GM23338 (cell line): ENCODE measurements around the gene CACNA1A. TPM values are rescaled to one million over a fixed set of nuclear protein-coding genes. Genes with fewer than 3 reads are reported as not detected.

Experiments used
- ATAC-seq: fragments of 200-7000 bp; cut with Tn5 transposase; 3 replicates; pipeline ENCODE4 v1.9.1; 2020
- DNase-seq: peaks from one replicate; pipeline ENCODE4 v3.0.0-alpha.2; 2015; ENCODE audit warnings: low spot score
- H2AFZ ChIP-seq: fragments of 200-600 bp; sonication (generic); 2 replicates; pipeline ENCODE4 v1.8.0; 2016; ENCODE audit warnings: antibody characterized with exemption, mild to moderate bottlenecking, moderate library complexity
- H3F3A ChIP-seq: fragments of 200-600 bp; sonication (generic); replicated peaks from 2 replicates; pipeline ENCODE4 v1.8.0; 2017; ENCODE audit warnings: antibody characterized with exemption, mixed run types, low read depth
- H3K27ac ChIP-seq: fragments of 200-600 bp; sonication (generic); 2 replicates; pipeline ENCODE4 v1.6.1; 2016; ENCODE audit warnings: low read depth
- H3K27me3 ChIP-seq: fragments of 200-600 bp; sonication (generic); 2 replicates; pipeline ENCODE4 v1.8.0; 2016; ENCODE audit warnings: mild to moderate bottlenecking, mixed run types, moderate library complexity; ENCODE audit not compliant: insufficient read depth
- H3K36me3 ChIP-seq: fragments of 200-600 bp; sonication (generic); 2 replicates; pipeline ENCODE4 v1.8.0; 2016; ENCODE audit warnings: mild to moderate bottlenecking; ENCODE audit not compliant: insufficient read depth
- H3K4me1 ChIP-seq: fragments of 200-600 bp; sonication (generic); 2 replicates; pipeline ENCODE4 v1.8.0; 2016; ENCODE audit warnings: mild to moderate bottlenecking, moderate library complexity; ENCODE audit not compliant: insufficient read depth
- H3K4me2 ChIP-seq: fragments of 200-600 bp; sonication (generic); 2 replicates; pipeline ENCODE4 v1.7.1; 2017; ENCODE audit warnings: mixed run types
- H3K4me3 ChIP-seq: fragments of 200-600 bp; sonication (generic); 2 replicates; pipeline ENCODE4 v1.6.1; 2016; ENCODE audit warnings: mixed run types
- H3K79me2 ChIP-seq: fragments of 200-600 bp; sonication (generic); replicated peaks from 2 replicates; pipeline ENCODE4 v1.8.0; 2017; ENCODE audit warnings: mild to moderate bottlenecking; ENCODE audit not compliant: insufficient read depth
- H3K9me2 ChIP-seq: fragments of 200-600 bp; sonication (generic); 2 replicates; pipeline ENCODE4 v1.8.0; 2017; ENCODE audit not compliant: insufficient read depth
- H4K20me1 ChIP-seq: fragments of 200-600 bp; sonication (generic); replicated peaks from 2 replicates; pipeline ENCODE4 v1.8.0; 2017; ENCODE audit warnings: mild to moderate bottlenecking; ENCODE audit not compliant: insufficient read depth
- H3K27ac Mint-ChIP-seq: 2 replicates; pipeline ENCODE4 v1.8.0; 2020; ENCODE audit warnings: inconsistent platforms, mild to moderate bottlenecking, moderate library complexity, mixed read lengths
- H3K27me3 Mint-ChIP-seq: 3 replicates; pipeline ENCODE4 v1.8.0; 2022; ENCODE audit warnings: low read depth, mild to moderate bottlenecking, moderate library complexity, mixed read lengths, inconsistent platforms; ENCODE audit not compliant: insufficient read depth, poor library complexity
- H3K36me3 Mint-ChIP-seq: 3 replicates; pipeline ENCODE4 v1.8.0; 2021; ENCODE audit warnings: low read depth, mild to moderate bottlenecking, inconsistent platforms, moderate library complexity, mixed read lengths
- H3K4me1 Mint-ChIP-seq: 3 replicates; pipeline ENCODE4 v1.8.0; 2020; ENCODE audit warnings: mild to moderate bottlenecking, inconsistent platforms, mixed read lengths
- H3K4me3 Mint-ChIP-seq: 3 replicates; pipeline ENCODE4 v1.8.0; 2021; ENCODE audit warnings: moderate library complexity, mild to moderate bottlenecking, inconsistent platforms, mixed read lengths
- H3K9me3 Mint-ChIP-seq: 3 replicates; pipeline ENCODE4 v1.8.0; 2020; ENCODE audit warnings: moderate library complexity, mild to moderate bottlenecking, inconsistent platforms, mixed read lengths
- CREB1 ChIP-seq: fragments of 250-450 bp; sonication (Bioruptor Pico); IDR thresholded peaks from 2 replicates; pipeline ENCODE4 v1.5.0; 2020; ENCODE audit warnings: low read depth, mild to moderate bottlenecking, moderate library complexity
- EZH2 ChIP-seq: fragments of 200-600 bp; sonication (generic); IDR thresholded peaks from one replicate; pipeline ENCODE4 v1.8.0; 2017; ENCODE audit warnings: antibody characterized with exemption, mild to moderate bottlenecking, low read depth; ENCODE audit not compliant: unreplicated experiment
- EZH2phosphoT487 ChIP-seq: fragments of 200-600 bp; sonication (generic); IDR thresholded peaks from one replicate; pipeline ENCODE4 v1.8.1; 2018; ENCODE audit warnings: antibody characterized with exemption; ENCODE audit not compliant: unreplicated experiment
- JUNB ChIP-seq: IDR thresholded peaks from one replicate; pipeline ENCODE4 v1.6.1; 2016; ENCODE audit warnings: antibody characterized with exemption; ENCODE audit not compliant: unreplicated experiment
- NANOG ChIP-seq: IDR thresholded peaks from 2 replicates; pipeline ENCODE4 v1.6.1; 2016; ENCODE audit warnings: antibody characterized with exemption, borderline replicate concordance
- POLR2AphosphoS5 ChIP-seq: IDR thresholded peaks from 2 replicates; pipeline ENCODE4 v1.6.1; 2016; ENCODE audit warnings: antibody characterized with exemption, low read depth
- STAT1 ChIP-seq: IDR thresholded peaks from one replicate; pipeline ENCODE4 v1.6.1; 2016; ENCODE audit warnings: antibody characterized with exemption; ENCODE audit not compliant: unreplicated experiment
- ZNF114 ChIP-seq: fragments of 250-450 bp; sonication (Bioruptor Pico); IDR thresholded peaks from 2 replicates; pipeline ENCODE4 v1.5.0; 2020; ENCODE audit warnings: mild to moderate bottlenecking, moderate library complexity
- ZNF331 ChIP-seq: fragments of 250-450 bp; sonication (Bioruptor Pico); IDR thresholded peaks from 2 replicates; pipeline ENCODE4 v1.5.0; 2020; ENCODE audit warnings: low read depth, mild to moderate bottlenecking, moderate library complexity
- ZNF462 ChIP-seq: fragments of 250-450 bp; sonication (Bioruptor Pico); IDR thresholded peaks from 2 replicates; pipeline ENCODE4 v1.5.0; 2020; ENCODE audit warnings: mild to moderate bottlenecking, moderate library complexity
- polyA plus RNA-seq: library from polyadenylated mRNA; unstranded; fragments of >200 nt; fragmentation: Nextera tagmentation; extraction: Ambion mirVana; gene quantifications from 2 replicates; pipeline ENCODE4 v1.2.1, GENCODE V29; 2016
- total RNA-seq: library from RNA; depleted of rRNA; stranded (reverse); fragments of >200 nt; shearing (Covaris generic); gene quantifications from 2 replicates; pipeline ENCODE4 v1.2.3, GENCODE V29; 2014
- TF ChIP-seq, protein P1 (sequence below), 2 experiments: fragments of 200-600 bp in 1 of 2; sonication (generic) in 1 of 2; conservative IDR thresholded peaks; 2 replicates each; pipeline versions ENCODE4 v1.5.1 to v1.6.1; 2016 to 2017; ENCODE audit warnings: antibody characterized with exemption in 2 of 2, low read depth in 2 of 2, mild to moderate bottlenecking in 2 of 2, moderate library complexity in 1 of 2
- TF ChIP-seq, protein P2 (sequence below): IDR thresholded peaks from one replicate; pipeline ENCODE4 v1.6.1; 2018; ENCODE audit warnings: antibody characterized with exemption; ENCODE audit not compliant: unreplicated experiment
- TF ChIP-seq, protein P3 (sequence below): IDR thresholded peaks from 2 replicates; pipeline ENCODE4 v1.6.1; 2016; ENCODE audit warnings: antibody characterized with exemption

The CACNA1A gene
- total and polyA plus RNA-seq, 2 experiments from 2014 or later, result 7.4 to 20.3 TPM

- DNase-seq (no peak), ATAC-seq (no peak)
- Histone ChIP-seq H3K36me3 (no peaks in the 10 kb centered on the region), H2AFZ (no peak overlapping the region), H3K27me3 (no peaks in the 10 kb centered on the region), H3F3A (no peaks in the 10 kb centered on the region), H3K4me2 (no peak overlapping the region), H3K4me1 (no peaks in the 10 kb centered on the region), H3K79me2 (no peaks in the 10 kb centered on the region), H4K20me1 (no peaks in the 10 kb centered on the region; the same call in 1 of the 2 replicates), H3K27ac (no peak overlapping the region), H3K4me3 (no peak overlapping the region), H3K9me2 (no peaks in the 10 kb centered on the region)
- Mint-ChIP-seq H3K36me3 (no peaks in the 10 kb centered on the region), H3K27me3 (peaks cover 8% of the 10 kb centered on the region), H3K4me3 (no peak overlapping the region), H3K9me3 (peaks cover 3% of the 10 kb centered on the region; the same call in 1 of the 3 replicates), H3K4me1 (no peaks in the 10 kb centered on the region), H3K27ac (no peak overlapping the region)
- TF ChIP-seq EZH2phosphoT487, result no peak
- no peak for TF ChIP-seq NANOG
- TF ChIP-seq, protein P1, sequence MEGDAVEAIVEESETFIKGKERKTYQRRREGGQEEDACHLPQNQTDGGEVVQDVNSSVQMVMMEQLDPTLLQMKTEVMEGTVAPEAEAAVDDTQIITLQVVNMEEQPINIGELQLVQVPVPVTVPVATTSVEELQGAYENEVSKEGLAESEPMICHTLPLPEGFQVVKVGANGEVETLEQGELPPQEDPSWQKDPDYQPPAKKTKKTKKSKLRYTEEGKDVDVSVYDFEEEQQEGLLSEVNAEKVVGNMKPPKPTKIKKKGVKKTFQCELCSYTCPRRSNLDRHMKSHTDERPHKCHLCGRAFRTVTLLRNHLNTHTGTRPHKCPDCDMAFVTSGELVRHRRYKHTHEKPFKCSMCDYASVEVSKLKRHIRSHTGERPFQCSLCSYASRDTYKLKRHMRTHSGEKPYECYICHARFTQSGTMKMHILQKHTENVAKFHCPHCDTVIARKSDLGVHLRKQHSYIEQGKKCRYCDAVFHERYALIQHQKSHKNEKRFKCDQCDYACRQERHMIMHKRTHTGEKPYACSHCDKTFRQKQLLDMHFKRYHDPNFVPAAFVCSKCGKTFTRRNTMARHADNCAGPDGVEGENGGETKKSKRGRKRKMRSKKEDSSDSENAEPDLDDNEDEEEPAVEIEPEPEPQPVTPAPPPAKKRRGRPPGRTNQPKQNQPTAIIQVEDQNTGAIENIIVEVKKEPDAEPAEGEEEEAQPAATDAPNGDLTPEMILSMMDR (conservative IDR thresholded peaks at IDR 0.05; ENCODE audit: low read depth in 2 of 2), result no peak
- no peak for TF ChIP-seq ZNF462 (CRISPR knock-in tag)
- TF ChIP-seq ZNF331 (CRISPR knock-in tag), result no peak
- no peak for TF ChIP-seq CREB1
- no peak for TF ChIP-seq ZNF114 (CRISPR knock-in tag)
- TF ChIP-seq JUNB, result no peak
- no peak for TF ChIP-seq STAT1
- no peak for TF ChIP-seq EZH2
- TF ChIP-seq, protein P2, sequence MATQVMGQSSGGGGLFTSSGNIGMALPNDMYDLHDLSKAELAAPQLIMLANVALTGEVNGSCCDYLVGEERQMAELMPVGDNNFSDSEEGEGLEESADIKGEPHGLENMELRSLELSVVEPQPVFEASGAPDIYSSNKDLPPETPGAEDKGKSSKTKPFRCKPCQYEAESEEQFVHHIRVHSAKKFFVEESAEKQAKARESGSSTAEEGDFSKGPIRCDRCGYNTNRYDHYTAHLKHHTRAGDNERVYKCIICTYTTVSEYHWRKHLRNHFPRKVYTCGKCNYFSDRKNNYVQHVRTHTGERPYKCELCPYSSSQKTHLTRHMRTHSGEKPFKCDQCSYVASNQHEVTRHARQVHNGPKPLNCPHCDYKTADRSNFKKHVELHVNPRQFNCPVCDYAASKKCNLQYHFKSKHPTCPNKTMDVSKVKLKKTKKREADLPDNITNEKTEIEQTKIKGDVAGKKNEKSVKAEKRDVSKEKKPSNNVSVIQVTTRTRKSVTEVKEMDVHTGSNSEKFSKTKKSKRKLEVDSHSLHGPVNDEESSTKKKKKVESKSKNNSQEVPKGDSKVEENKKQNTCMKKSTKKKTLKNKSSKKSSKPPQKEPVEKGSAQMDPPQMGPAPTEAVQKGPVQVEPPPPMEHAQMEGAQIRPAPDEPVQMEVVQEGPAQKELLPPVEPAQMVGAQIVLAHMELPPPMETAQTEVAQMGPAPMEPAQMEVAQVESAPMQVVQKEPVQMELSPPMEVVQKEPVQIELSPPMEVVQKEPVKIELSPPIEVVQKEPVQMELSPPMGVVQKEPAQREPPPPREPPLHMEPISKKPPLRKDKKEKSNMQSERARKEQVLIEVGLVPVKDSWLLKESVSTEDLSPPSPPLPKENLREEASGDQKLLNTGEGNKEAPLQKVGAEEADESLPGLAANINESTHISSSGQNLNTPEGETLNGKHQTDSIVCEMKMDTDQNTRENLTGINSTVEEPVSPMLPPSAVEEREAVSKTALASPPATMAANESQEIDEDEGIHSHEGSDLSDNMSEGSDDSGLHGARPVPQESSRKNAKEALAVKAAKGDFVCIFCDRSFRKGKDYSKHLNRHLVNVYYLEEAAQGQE, result no peak
- no peak for TF ChIP-seq POLR2AphosphoS5
- TF ChIP-seq, protein P3, sequence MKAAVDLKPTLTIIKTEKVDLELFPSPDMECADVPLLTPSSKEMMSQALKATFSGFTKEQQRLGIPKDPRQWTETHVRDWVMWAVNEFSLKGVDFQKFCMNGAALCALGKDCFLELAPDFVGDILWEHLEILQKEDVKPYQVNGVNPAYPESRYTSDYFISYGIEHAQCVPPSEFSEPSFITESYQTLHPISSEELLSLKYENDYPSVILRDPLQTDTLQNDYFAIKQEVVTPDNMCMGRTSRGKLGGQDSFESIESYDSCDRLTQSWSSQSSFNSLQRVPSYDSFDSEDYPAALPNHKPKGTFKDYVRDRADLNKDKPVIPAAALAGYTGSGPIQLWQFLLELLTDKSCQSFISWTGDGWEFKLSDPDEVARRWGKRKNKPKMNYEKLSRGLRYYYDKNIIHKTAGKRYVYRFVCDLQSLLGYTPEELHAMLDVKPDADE, result no peak
These were observed 124.2 kb downstream of the CACNA1A start for GRCh38 chr19:13381827-13382632.
